ENCODE measurements around the gene CDK4.

CDK4 gene

DNA sequence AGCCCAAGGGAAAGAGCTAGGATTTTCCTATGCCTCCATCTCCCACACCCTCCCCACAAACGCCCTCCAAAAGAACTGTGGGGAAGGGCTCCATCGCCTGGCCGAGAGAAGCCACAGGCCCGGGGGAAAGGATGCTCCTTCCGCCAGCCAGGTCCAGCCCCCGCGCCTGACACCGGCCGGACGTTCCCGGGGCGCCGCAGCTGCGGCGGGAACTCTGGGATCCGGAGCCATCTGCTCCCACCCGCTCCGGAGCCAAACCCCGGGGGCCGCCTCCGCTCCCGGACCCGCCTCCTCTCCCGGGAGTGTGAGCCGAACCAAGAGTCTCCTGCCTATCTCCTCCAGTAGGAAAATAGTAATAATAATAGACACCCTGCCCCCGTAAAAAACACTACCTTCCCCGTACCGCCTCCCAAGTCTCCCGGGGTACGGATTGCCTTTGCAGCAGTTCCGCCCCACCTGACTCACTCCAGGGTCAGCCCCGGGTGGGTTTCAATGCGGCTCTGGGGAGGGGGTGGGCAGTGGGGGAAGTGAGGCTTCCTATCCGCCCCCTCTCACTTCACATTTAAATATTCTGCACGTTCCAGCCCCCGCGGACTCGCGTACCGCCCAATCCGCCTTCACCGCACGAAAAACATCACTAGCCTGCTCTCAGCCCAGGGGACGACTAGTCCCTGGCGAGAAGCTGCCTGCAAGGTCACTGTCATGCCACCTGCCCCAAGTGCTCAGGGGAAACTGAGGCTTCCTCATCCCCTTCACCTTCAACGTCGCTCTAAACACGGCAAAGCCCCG, 16.0 kb downstream of the CDK4 start:
- Histone ChIP-seq H3K4me1 (ENCODE audit: low read length) (peaks cover 11% of the 10 kb centered on the region), H4K20me1 (ENCODE audit: insufficient read depth, low read length) (no peaks in the 10 kb centered on the region; the same call in 1 of the 2 replicates), H3K9me2 (replicated peaks; ENCODE audit: insufficient read depth, low read length) (no peaks in the 10 kb centered on the region), H3K36me3 (replicated peaks; ENCODE audit: insufficient read depth, low read length) (no peaks in the 10 kb centered on the region), H2AFZ (ENCODE audit: low read length) (no peak overlapping the region), H3K27me3 (replicated peaks; ENCODE audit: insufficient read depth, low read length) (no peaks in the 10 kb centered on the region), H3K4me3 (ENCODE audit: low read length) (no peak overlapping the region), H3F3A (ENCODE audit: insufficient read depth, low read length) (0 out of 2 replicates have a peak, but pooled peaks cover 2% of the 10 kb centered on the region), H3K79me2 (ENCODE audit: low read length) (peaks cover 27% of the 10 kb centered on the region), H3K4me2 (ENCODE audit: low read depth, low read length) (no peak overlapping the region), H3K9me3 (replicated peaks; ENCODE audit: insufficient read depth, low read length) (no peaks in the 10 kb centered on the region), H3K9ac (ENCODE audit: low read length) (no peak overlapping the region), H3K27ac (ENCODE audit: low read length) (no peak overlapping the region)
- no peak for DNase-seq
- TF ChIP-seq, protein P1, sequence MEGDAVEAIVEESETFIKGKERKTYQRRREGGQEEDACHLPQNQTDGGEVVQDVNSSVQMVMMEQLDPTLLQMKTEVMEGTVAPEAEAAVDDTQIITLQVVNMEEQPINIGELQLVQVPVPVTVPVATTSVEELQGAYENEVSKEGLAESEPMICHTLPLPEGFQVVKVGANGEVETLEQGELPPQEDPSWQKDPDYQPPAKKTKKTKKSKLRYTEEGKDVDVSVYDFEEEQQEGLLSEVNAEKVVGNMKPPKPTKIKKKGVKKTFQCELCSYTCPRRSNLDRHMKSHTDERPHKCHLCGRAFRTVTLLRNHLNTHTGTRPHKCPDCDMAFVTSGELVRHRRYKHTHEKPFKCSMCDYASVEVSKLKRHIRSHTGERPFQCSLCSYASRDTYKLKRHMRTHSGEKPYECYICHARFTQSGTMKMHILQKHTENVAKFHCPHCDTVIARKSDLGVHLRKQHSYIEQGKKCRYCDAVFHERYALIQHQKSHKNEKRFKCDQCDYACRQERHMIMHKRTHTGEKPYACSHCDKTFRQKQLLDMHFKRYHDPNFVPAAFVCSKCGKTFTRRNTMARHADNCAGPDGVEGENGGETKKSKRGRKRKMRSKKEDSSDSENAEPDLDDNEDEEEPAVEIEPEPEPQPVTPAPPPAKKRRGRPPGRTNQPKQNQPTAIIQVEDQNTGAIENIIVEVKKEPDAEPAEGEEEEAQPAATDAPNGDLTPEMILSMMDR (IDR thresholded peaks at IDR 0.05; ENCODE audit: low read length) = no peak
- TF ChIP-seq EZH2phosphoT487 (IDR thresholded peaks at IDR 0.05; ENCODE audit: low read length) = no peak
- TF ChIP-seq EZH2 (optimal IDR thresholded peaks at IDR 0.05; ENCODE audit: low read depth, low read length) = no peak

DNA sequence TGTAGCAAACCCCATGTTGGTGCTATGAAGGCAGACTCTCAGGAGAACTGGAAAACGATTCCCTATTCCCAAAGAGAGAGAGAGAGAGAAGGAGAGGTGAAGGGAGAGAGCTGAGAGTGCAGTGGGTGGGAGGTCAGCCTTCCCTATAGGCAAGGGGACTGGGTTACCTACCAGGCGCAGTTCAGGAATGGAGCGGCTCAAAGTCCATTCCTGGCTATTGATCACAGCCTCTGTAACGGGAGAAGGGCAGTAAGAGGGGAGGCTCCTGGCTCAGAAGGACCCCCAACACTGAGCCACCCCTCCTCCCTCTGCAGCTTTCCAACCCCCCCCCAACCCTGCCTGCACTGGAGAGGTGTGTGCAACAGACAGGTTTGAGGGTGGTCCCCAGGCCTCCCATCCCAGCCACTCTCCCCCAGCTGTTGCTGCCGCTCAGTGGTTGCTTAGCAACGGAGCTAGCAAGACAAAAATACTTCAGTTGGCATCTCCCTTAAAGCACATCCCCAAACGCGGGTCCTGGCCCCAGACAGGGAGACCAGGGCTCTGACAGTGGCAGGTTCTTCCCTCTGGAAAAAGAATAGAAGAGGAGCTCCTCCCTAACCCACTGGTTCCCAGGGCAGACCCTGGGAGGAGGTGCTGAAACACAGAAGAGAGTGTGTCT, 16.8 kb downstream of the CDK4 start:
- Histone ChIP-seq H3F3A (ENCODE audit: insufficient read depth, low read length) (no peaks in the 10 kb centered on the region), H3K36me3 (replicated peaks; ENCODE audit: insufficient read depth, low read length) (no peaks in the 10 kb centered on the region), H3K9ac (ENCODE audit: low read length) (no peak overlapping the region), H3K4me3 (ENCODE audit: low read length) (no peak overlapping the region), H3K27ac (ENCODE audit: low read length) (no peak overlapping the region), H3K9me3 (replicated peaks; ENCODE audit: insufficient read depth, low read length) (no peaks in the 10 kb centered on the region), H3K27me3 (replicated peaks; ENCODE audit: insufficient read depth, low read length) (no peaks in the 10 kb centered on the region), H4K20me1 (ENCODE audit: insufficient read depth, low read length) (no peaks in the 10 kb centered on the region; the same call in 1 of the 2 replicates), H3K4me1 (ENCODE audit: low read length) (peaks cover 3% of the 10 kb centered on the region; the same call in 1 of the 2 replicates), H3K4me2 (ENCODE audit: low read depth, low read length) (no peak overlapping the region), H3K79me2 (ENCODE audit: low read length) (peaks cover 19% of the 10 kb centered on the region), H3K9me2 (replicated peaks; ENCODE audit: insufficient read depth, low read length) (no peaks in the 10 kb centered on the region), H2AFZ (ENCODE audit: low read length) (no peak overlapping the region)
- DNase-seq = no peak
- TF ChIP-seq EZH2phosphoT487 (IDR thresholded peaks at IDR 0.05; ENCODE audit: low read length) (no peak), EZH2 (optimal IDR thresholded peaks at IDR 0.05; ENCODE audit: low read depth, low read length) (no peak)
- TF ChIP-seq, protein P1 (IDR thresholded peaks at IDR 0.05; ENCODE audit: low read length) = no peak

DNA sequence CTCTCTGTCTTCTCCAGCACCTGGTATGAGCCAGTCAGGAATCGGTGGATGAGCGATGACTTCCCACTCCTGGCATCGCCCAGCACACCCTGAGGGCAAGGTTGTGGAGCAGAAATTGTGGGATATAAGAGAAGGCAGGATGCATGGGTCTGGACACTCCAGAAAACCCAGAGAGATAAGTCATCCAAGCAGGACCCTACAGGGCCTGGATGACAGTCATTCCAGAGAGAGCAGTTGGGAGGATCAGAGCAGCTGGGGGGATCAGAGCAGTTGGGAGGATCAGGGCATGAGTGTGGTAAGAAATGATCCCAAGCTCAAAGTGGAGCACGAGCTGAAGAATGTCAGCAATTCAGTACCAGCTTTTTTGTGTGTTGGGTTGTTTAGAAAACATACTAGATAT, 17.5 kb downstream of the CDK4 start:
- Histone ChIP-seq H3K4me3 (ENCODE audit: low read length) (no peak overlapping the region), H3K27ac (ENCODE audit: low read length) (no peak overlapping the region), H3K9me2 (replicated peaks; ENCODE audit: insufficient read depth, low read length) (no peaks in the 10 kb centered on the region), H3K36me3 (replicated peaks; ENCODE audit: insufficient read depth, low read length) (no peaks in the 10 kb centered on the region), H3K9ac (ENCODE audit: low read length) (no peak overlapping the region), H3K4me2 (ENCODE audit: low read depth, low read length) (no peak overlapping the region), H4K20me1 (ENCODE audit: insufficient read depth, low read length) (no peaks in the 10 kb centered on the region; the same call in 1 of the 2 replicates), H3K79me2 (ENCODE audit: low read length) (peaks cover 11% of the 10 kb centered on the region), H3K9me3 (replicated peaks; ENCODE audit: insufficient read depth, low read length) (no peaks in the 10 kb centered on the region), H3K27me3 (replicated peaks; ENCODE audit: insufficient read depth, low read length) (no peaks in the 10 kb centered on the region), H2AFZ (ENCODE audit: low read length) (no peak overlapping the region), H3K4me1 (ENCODE audit: low read length) (no peaks in the 10 kb centered on the region), H3F3A (ENCODE audit: insufficient read depth, low read length) (no peaks in the 10 kb centered on the region)
- no peak for DNase-seq
- no peak for TF ChIP-seq EZH2 (optimal IDR thresholded peaks at IDR 0.05; ENCODE audit: low read depth, low read length)
- no peak for TF ChIP-seq EZH2phosphoT487 (IDR thresholded peaks at IDR 0.05; ENCODE audit: low read length)
- TF ChIP-seq, protein P1 (IDR thresholded peaks at IDR 0.05; ENCODE audit: low read length) = no peak
